Keratinocyte (primary cell): ENCODE data around the gene PRKCH. TPM values are rescaled to one million over a fixed set of nuclear protein-coding genes. Genes with fewer than 3 reads are reported as not detected.

Source experiments
- DNase-seq: peaks from one replicate; pipeline ENCODE4 v3.0.0-alpha.2; 2011; ENCODE audit warnings: low read depth, missing footprints, low spot score
- FAIRE-seq: peaks from 2 replicates; lab custom pipeline; 2011; peaks lifted over from hg19 to GRCh38; lab: Jason Lieb, UNC
- H2AFZ ChIP-seq: 2 replicates; pipeline ENCODE4 v1.6.0; 2012; ENCODE audit warnings: low read length, control low read depth, inconsistent platforms; ENCODE audit not compliant: control insufficient read depth
- H3K27ac ChIP-seq: 2 replicates; pipeline ENCODE4 v1.5.1; 2011; ENCODE audit warnings: low read length; ENCODE audit not compliant: control insufficient read depth, insufficient read depth
- H3K27me3 ChIP-seq: 3 replicates; pipeline ENCODE4 v1.6.0; 2011; ENCODE audit warnings: low read length; ENCODE audit not compliant: control insufficient read depth, insufficient read depth; ENCODE audit errors: extremely low read depth
- H3K36me3 ChIP-seq, 2 experiments: 2 replicates in 1 of 2; 3 replicates in 1 of 2; pipeline ENCODE4 v1.5.1; 2011; ENCODE audit warnings: low read length in 2 of 2, mild to moderate bottlenecking in 1 of 2; ENCODE audit not compliant: control insufficient read depth in 2 of 2, insufficient read depth in 2 of 2; ENCODE audit errors: extremely low read depth in 1 of 2
- H3K4me1 ChIP-seq: 3 replicates; pipeline ENCODE4 v1.5.1; 2011; ENCODE audit warnings: low read length; ENCODE audit not compliant: control insufficient read depth, insufficient read depth; ENCODE audit errors: extremely low read depth
- H3K4me2 ChIP-seq: 3 replicates; pipeline ENCODE4 v1.6.0; 2011; ENCODE audit warnings: low read depth, low read length; ENCODE audit not compliant: control insufficient read depth, insufficient read depth; ENCODE audit errors: extremely low read depth
- H3K4me3 ChIP-seq, 3 experiments: fragments of 200-600 bp in 1 of 3; sonication (generic) in 1 of 3; 2 replicates in 2 of 3; 3 replicates in 1 of 3; pipeline ENCODE4 v1.5.1; 2011 to 2016; ENCODE audit warnings: low read length in 3 of 3, mild to moderate bottlenecking in 3 of 3, control low read depth in 2 of 3, inconsistent platforms in 1 of 3, low read depth in 1 of 3, mixed read lengths in 1 of 3, mixed run types in 1 of 3, moderate library complexity in 1 of 3; ENCODE audit not compliant: control insufficient read depth in 2 of 3, insufficient read depth in 2 of 3; ENCODE audit errors: extremely low read depth in 1 of 3
- H3K79me2 ChIP-seq: 2 replicates; pipeline ENCODE4 v1.6.0; 2012; ENCODE audit warnings: low read length; ENCODE audit not compliant: control insufficient read depth, insufficient read depth
- H3K9ac ChIP-seq: 3 replicates; pipeline ENCODE4 v1.6.0; 2011; ENCODE audit warnings: low read length; ENCODE audit not compliant: control insufficient read depth, insufficient read depth; ENCODE audit errors: extremely low read depth
- H3K9me1 ChIP-seq: 3 replicates; pipeline ENCODE4 v1.6.0; 2011; ENCODE audit warnings: low read length; ENCODE audit not compliant: control insufficient read depth, insufficient read depth; ENCODE audit errors: extremely low read depth
- H3K9me3 ChIP-seq: 2 replicates; pipeline ENCODE4 v1.5.1; 2012; ENCODE audit warnings: low read depth, low read length; ENCODE audit not compliant: control insufficient read depth
- H4K20me1 ChIP-seq: 3 replicates; pipeline ENCODE4 v1.6.0; 2011; ENCODE audit warnings: low read length; ENCODE audit not compliant: control insufficient read depth, insufficient read depth; ENCODE audit errors: extremely low read depth
- EZH2 ChIP-seq: IDR thresholded peaks from one replicate; pipeline ENCODE4 v1.6.1; 2012; ENCODE audit warnings: inconsistent platforms, mild to moderate bottlenecking, low read length, moderate library complexity
- dilution Hi-C: fragments of 300-500 bp; cut with MboI; formaldehyde crosslinking; loops from one replicate; pipeline ENCODE4 v1.7.0; 2020; ENCODE audit warnings: low sequenced_read_pairs; ENCODE audit not compliant: extremely low pct_ligation_motif_present
- polyA plus RNA-seq, 5 experiments: library from polyadenylated mRNA; depleted of rRNA in 3 of 5; stranded (reverse) in 3 of 5; stranded (forward) in 1 of 5; unstranded in 1 of 5; fragments of >200 nt; gene quantifications; 1 replicate in 1 of 5; 2 replicates in 3 of 5; 3 replicates in 1 of 5; pipeline versions ENCODE4 v1.2.1 to v1.2.3, GENCODE V29; 2011 to 2012; ENCODE audit warnings: missing spikeins in 2 of 5, low read depth in 1 of 5, low replicate concordance in 1 of 5
- TF ChIP-seq, protein P1 (sequence below), 3 experiments: IDR thresholded peaks in 1 of 3; conservative IDR thresholded peaks in 1 of 3; optimal IDR thresholded peaks in 1 of 3; 2 replicates in 2 of 3; 3 replicates in 1 of 3; pipeline versions ENCODE3 to v1.5.1; 2011; ENCODE audit warnings: low read length in 3 of 3, mild to moderate bottlenecking in 3 of 3, moderate library complexity in 2 of 3, control low read depth in 1 of 3, inconsistent platforms in 1 of 3; ENCODE audit not compliant: insufficient read depth in 2 of 3; ENCODE audit errors: extremely low read depth in 1 of 3

PRKCH gene
- polyA plus RNA-seq, 1 donor (not counting 4 experiments of a cell fraction or from before 2014, with no cell fraction given), result 13.7 TPM

DNA sequence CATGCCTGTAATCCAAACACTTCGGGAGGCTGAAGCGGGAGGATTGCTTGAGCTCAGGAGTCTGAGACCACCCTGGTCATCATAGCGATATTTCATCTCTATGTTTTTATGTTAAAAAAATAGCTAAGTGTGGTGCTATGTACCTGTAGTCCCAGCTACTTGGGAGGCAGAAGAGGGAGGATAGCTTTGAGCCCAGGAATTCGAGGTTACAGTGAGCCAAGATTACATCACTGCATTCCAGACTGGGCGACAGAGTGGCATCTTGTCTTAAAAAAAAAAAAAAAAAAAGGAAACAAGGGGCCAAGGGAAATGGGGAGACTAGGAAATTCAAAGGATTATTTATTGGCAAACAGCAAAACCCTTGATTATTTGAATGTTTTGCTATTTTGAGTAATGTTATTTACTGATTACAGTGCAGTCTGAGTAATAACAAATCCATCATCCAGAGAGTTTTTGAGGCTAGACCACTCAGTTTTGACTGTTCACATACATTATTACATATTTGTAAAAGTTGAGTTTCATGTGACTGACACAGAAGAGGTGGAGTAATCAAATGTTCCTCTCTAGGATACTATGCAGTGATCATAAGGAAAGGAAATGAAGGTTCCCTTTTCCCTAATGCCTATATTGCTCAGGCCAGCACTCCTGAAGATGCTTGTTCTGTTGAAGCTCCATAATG is 40.8 kb downstream of the PRKCH start:
- no peak for DNase-seq
- Histone ChIP-seq H3K9me3 (no peaks in the 10 kb centered on the region), H3K27me3 (no peaks in the 10 kb centered on the region), H3K79me2 (peaks cover 4% of the 10 kb centered on the region), H3K4me1 (peaks cover 3% of the 10 kb centered on the region), H3K36me3 (no peaks in the 10 kb centered on the region), H2AFZ (no peak overlapping the region), H4K20me1 (no peaks in the 10 kb centered on the region), H3K27ac (no peak overlapping the region), H3K9me1 (no peaks in the 10 kb centered on the region), H3K4me2 (no peak overlapping the region), H3K9ac (no peak overlapping the region), H3K4me3 (no peak overlapping the region)
- no peak for FAIRE-seq
- no peak for TF ChIP-seq EZH2
- dilution Hi-C loops, result no loop called here

DNA sequence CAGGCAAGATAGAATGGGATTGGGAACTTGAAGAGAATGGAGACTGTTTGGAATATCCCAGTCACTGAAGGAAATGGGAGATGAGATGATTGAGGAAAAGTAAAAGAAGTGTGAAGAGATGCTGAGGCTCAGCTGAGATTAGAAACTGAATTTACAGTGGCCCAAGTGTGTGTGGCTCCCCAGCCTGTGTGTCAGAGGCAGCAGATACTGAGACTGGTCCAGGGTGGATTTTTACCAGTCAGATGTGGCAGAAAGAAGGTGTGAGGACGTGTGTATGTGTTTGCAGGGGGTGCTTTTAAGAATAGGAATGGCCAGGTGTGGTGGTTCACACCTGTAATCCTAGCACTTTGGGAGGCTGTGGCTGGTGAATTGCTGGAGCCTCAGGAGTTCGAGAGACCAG is 42.9 kb downstream of the PRKCH start:
- Histone ChIP-seq H3K4me3 (no peak overlapping the region), H3K27ac (no peak overlapping the region), H2AFZ (no peak overlapping the region), H4K20me1 (no peaks in the 10 kb centered on the region), H3K4me2 (no peak overlapping the region), H3K4me1 (peaks cover 3% of the 10 kb centered on the region), H3K27me3 (no peaks in the 10 kb centered on the region), H3K9ac (no peak overlapping the region), H3K9me3 (no peaks in the 10 kb centered on the region), H3K9me1 (no peaks in the 10 kb centered on the region), H3K79me2 (peaks cover 2% of the 10 kb centered on the region), H3K36me3 (no peaks in the 10 kb centered on the region)
- no peak for TF ChIP-seq EZH2
- TF ChIP-seq, protein P1, sequence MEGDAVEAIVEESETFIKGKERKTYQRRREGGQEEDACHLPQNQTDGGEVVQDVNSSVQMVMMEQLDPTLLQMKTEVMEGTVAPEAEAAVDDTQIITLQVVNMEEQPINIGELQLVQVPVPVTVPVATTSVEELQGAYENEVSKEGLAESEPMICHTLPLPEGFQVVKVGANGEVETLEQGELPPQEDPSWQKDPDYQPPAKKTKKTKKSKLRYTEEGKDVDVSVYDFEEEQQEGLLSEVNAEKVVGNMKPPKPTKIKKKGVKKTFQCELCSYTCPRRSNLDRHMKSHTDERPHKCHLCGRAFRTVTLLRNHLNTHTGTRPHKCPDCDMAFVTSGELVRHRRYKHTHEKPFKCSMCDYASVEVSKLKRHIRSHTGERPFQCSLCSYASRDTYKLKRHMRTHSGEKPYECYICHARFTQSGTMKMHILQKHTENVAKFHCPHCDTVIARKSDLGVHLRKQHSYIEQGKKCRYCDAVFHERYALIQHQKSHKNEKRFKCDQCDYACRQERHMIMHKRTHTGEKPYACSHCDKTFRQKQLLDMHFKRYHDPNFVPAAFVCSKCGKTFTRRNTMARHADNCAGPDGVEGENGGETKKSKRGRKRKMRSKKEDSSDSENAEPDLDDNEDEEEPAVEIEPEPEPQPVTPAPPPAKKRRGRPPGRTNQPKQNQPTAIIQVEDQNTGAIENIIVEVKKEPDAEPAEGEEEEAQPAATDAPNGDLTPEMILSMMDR (optimal IDR thresholded peaks at IDR 0.05 in 1 of 3, IDR thresholded peaks at IDR 0.05 in 1 of 3, conservative IDR thresholded peaks at IDR 0.05 in 1 of 3; ENCODE audit: extremely low read depth in 1 of 3, insufficient read depth in 2 of 3, low read length in 3 of 3), result no peak
- FAIRE-seq, result no peak
- dilution Hi-C loops, result no loop called here
- no peak for DNase-seq
